Adrenal gland (tissue), 12 donors: Measurements from ENCODE around the gene ATP8A2. TPM values are rescaled to one million over a fixed set of nuclear protein-coding genes. Genes with fewer than 3 reads are reported as not detected.
"Not testable (repeated sequence)": the region's sequence is repeated elsewhere in the genome, so short reads cannot be mapped to it uniquely, and the experiment has no call there.

Experiments used
- DNase-seq, 7 donors: peaks; one replicate each; pipeline ENCODE4 v3.0.0-alpha.2; 2019 to 2020
- H3K27ac ChIP-seq, 5 donors: fragments of 200-600 bp; sonication (generic) in 4 of 5; 1 replicate in 3 of 5; 2 replicates in 2 of 5; pipeline versions ENCODE4 v1.5.1 to v1.8.0; 2016 to 2020; ENCODE audit warnings: mild to moderate bottlenecking in 1 of 5
- H3K27me3 ChIP-seq: fragments of 200-600 bp; 2 replicates; pipeline ENCODE4 v1.8.0; 2021
- H3K36me3 ChIP-seq, 2 donors: fragments of 200-600 bp; replicated peaks in 1 of 2; 1 replicate in 1 of 2; 2 replicates in 1 of 2; pipeline versions ENCODE4 v1.5.1 to v1.8.0; 2018 to 2022
- H3K4me1 ChIP-seq, 2 donors: fragments of 200-600 bp; replicated peaks in 1 of 2; 1 replicate in 1 of 2; 2 replicates in 1 of 2; pipeline versions ENCODE4 v1.5.1 to v1.8.0; 2018 to 2021
- H3K4me3 ChIP-seq, 4 donors: fragments of 200-600 bp; sonication (generic) in 3 of 4; one replicate each; pipeline ENCODE4 v1.5.1; 2016 to 2018
- H3K9me3 ChIP-seq, 3 donors: fragments of 200-600 bp; sonication (generic) in 1 of 3; replicated peaks in 1 of 3; 1 replicate in 2 of 3; 2 replicates in 1 of 3; pipeline versions ENCODE4 v1.5.1 to v1.8.0; 2016 to 2021
- POLR2A ChIP-seq, 2 donors: fragments of 450-650 bp; IDR thresholded peaks; one replicate each; pipeline ENCODE4 v1.6.1; 2017; ENCODE audit warnings: antibody characterized with exemption in 2 of 2, mild to moderate bottlenecking in 2 of 2, moderate library complexity in 1 of 2
- WGBS, 4 donors: extraction: QIAGEN DNeasy Blood & Tissue Kit in 2 of 4; methylation state at CpG; one replicate each; pipeline versions ENCODE4 v1.1.5 to v1.1.7; 2013 to 2017; 5-methylcytosine and 5-hydroxymethylcytosine counted together
- intact Hi-C, 2 donors: fragments of 100-400 bp; cut with DNase I; formaldehyde crosslinking; loops; one replicate each; pipeline versions ENCODE4 v1.14.1 to v1.15.0; 2022 to 2023
- polyA plus RNA-seq, 3 donors: library from polyadenylated mRNA; stranded (reverse); fragments of 200-250 nt in 2 of 3; fragments of 350-450 nt in 1 of 3; fragmentation: Illumina TruSeq in 1 of 3; extraction: RNeasy Lipid Tissue Mini Kit (QIAGEN cat#74804) in 1 of 3; gene quantifications; one replicate each; pipeline ENCODE4 v1.2.3, GENCODE V29; 2013 to 2014
- total RNA-seq, 9 donors: library from RNA; depleted of rRNA in 4 of 9; stranded (reverse); fragments of >200 nt in 4 of 9; fragments of 120-200 nt in 1 of 9; fragmentation: NEBNext Ultra II Directional in 1 of 9; extraction: Animal tissue kit (Norgen Biotek cat#: 25700) in 1 of 9; gene quantifications; one replicate each; pipeline versions ENCODE4 v1.1.0 to v1.2.4, GENCODE V29; 2013 to 2023
- TF ChIP-seq, protein P1 (sequence below), 6 experiments: fragments of 450-650 bp in 4 of 6; fragments of 200-600 bp in 2 of 6; sonication (generic) in 1 of 6; IDR thresholded peaks; 1 replicate in 5 of 6; 2 replicates in 1 of 6; pipeline versions ENCODE4 v1.5.1 to v1.8.0; 2016 to 2021; ENCODE audit warnings: antibody characterized with exemption in 6 of 6, mild to moderate bottlenecking in 2 of 6, moderate library complexity in 1 of 6
- donor health status: healthy with polysubstance abuse.
- donor health status: Bipolar disorder and iron deficiency.
- donor health status: DM: yes; HTN: yes; CAD: no.
- donor health status: DM: no; HTN: no; CAD: no.
- donor health status: DM: no; HTN: no; CAD: no.
- donor health status: DM: yes; HTN: yes; CAD: no.

Gene ATP8A2
- total and polyA plus RNA-seq, 12 donors = 0.77 to 14.0 (median 4.3) TPM

- Histone ChIP-seq H3K27ac (no peak overlapping the region), H3K27me3 (no peaks in the 10 kb centered on the region), H3K4me1 (no peaks in the 10 kb centered on the region), H3K9me3 (no peaks in the 10 kb centered on the region), H3K36me3 (no peaks in the 10 kb centered on the region), H3K4me3 (no peak overlapping the region)
- TF ChIP-seq POLR2A (IDR thresholded peaks at IDR 0.05) = no peak
- TF ChIP-seq, protein P1, sequence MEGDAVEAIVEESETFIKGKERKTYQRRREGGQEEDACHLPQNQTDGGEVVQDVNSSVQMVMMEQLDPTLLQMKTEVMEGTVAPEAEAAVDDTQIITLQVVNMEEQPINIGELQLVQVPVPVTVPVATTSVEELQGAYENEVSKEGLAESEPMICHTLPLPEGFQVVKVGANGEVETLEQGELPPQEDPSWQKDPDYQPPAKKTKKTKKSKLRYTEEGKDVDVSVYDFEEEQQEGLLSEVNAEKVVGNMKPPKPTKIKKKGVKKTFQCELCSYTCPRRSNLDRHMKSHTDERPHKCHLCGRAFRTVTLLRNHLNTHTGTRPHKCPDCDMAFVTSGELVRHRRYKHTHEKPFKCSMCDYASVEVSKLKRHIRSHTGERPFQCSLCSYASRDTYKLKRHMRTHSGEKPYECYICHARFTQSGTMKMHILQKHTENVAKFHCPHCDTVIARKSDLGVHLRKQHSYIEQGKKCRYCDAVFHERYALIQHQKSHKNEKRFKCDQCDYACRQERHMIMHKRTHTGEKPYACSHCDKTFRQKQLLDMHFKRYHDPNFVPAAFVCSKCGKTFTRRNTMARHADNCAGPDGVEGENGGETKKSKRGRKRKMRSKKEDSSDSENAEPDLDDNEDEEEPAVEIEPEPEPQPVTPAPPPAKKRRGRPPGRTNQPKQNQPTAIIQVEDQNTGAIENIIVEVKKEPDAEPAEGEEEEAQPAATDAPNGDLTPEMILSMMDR (IDR thresholded peaks at IDR 0.05) = no peak
- DNase-seq = no peak
- WGBS, 4 donors = 78 to 89% (median 84%) methylated on average over 4 of the region's 4 CpGs
- intact Hi-C loops = no loop called here
Observed at GRCh38 chr13:25541434-25542123, 169.8 kb downstream of the ATP8A2 start.

DNA sequence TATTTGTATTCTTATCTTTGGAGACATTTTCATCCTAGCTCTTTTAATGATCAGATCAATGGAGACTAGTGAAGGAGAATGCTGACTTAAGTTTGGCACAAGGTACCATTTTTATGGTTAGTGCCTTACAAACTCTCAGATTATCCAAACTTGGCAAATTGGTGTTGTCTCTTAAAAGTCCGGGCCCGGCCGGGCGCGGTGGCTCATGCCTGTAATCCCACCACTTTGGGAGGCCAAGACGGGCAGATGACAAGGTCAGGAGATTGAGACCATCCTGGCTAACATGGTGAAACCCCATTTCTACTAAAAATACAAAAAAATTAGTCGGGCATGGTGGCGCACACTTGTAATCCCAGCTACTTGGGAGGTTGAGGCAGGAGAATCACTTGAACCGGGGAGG is 177.2 kb downstream of the ATP8A2 start:
- H3K27ac ChIP-seq, DNase-seq, H3K27me3 ChIP-seq, H3K4me1 ChIP-seq, H3K36me3 ChIP-seq, H3K4me3 ChIP-seq, H3K9me3 ChIP-seq, intact Hi-C loops: not testable (repeated sequence)
- WGBS, 4 donors = 92 to 96% (median 95%) methylated on average over 5 to 9 of the region's 9 CpGs

GRCh38 chr13:25561812-25562211 is 190.0 kb downstream of the ATP8A2 start:
- DNase-seq = no peak
- H3K27me3 ChIP-seq = no peaks in the 10 kb centered on the region
- no peak overlapping the region for H3K4me3 ChIP-seq
- H3K4me1 ChIP-seq = no peaks in the 10 kb centered on the region
- intact Hi-C loops = no loop called here
- no peaks in the 10 kb centered on the region for H3K9me3 ChIP-seq
- TF ChIP-seq POLR2A (IDR thresholded peaks at IDR 0.05) = no peak
- TF ChIP-seq, protein P1 (IDR thresholded peaks at IDR 0.05) = no peak
- no peak overlapping the region for H3K27ac ChIP-seq
- 86 to 90% (median 87%) methylated on average over 7 of the region's 7 CpGs for WGBS, 4 donors
- H3K36me3 ChIP-seq = no peaks in the 10 kb centered on the region

DNA sequence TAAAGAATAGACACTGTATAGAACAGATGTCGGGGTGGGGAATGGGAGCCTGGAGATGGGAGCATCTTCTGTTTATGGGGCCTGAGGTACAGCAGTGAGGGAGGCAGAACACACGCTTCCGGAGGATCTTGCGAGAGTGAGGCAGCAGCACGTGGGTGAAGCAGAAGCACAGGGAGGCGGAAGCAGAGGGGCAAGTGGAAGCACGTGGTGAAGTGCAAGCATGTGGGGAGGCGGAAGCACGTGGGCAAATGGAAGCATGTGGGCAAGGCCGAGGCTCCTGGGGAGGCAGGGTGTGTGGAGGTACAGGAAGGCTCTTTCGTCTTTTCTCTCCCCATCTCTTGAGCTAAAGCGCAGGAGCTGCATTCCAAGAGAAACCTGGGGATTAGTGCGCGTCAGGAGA is 198.4 kb downstream of the ATP8A2 start:
- no peaks in the 10 kb centered on the region for H3K4me1 ChIP-seq
- H3K27ac ChIP-seq = no peak overlapping the region
- H3K9me3 ChIP-seq = no peaks in the 10 kb centered on the region
- H3K27me3 ChIP-seq = no peaks in the 10 kb centered on the region
- intact Hi-C loops = loop anchor here (5.0 to 10.0 kb wide), 2 partner anchors 492 to 495 kb away; no protein-coding TSS in a partner anchor
- DNase-seq = no peak
- no peak overlapping the region for H3K4me3 ChIP-seq
- WGBS, 4 donors = 85 to 93% (median 88%) methylated on average over 14 of the region's 14 CpGs
- TF ChIP-seq POLR2A (IDR thresholded peaks at IDR 0.05) = no peak
- TF ChIP-seq, protein P1 (IDR thresholded peaks at IDR 0.05) = no peak
- H3K36me3 ChIP-seq = no peaks in the 10 kb centered on the region

DNA sequence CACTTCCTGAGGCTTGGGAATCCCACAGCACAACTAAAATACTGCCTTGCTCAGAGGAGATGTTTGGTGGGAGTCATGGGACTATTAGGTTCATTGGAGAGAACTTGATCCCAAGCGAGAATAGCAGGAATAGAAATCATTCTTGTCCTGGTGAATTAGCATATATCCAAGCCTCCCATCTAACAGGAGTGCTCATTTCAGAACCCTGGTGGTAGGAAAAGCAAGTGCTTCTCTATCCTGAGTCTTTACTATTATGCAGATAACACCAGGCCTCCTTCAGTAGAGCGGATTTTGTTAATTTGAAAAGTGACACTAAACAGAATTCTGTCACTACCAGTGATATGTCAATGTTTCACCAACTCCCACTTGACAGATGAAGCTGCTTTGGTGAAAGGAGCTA is 199.5 kb downstream of the ATP8A2 start:
- H3K9me3 ChIP-seq = no peaks in the 10 kb centered on the region
- H3K27me3 ChIP-seq = no peaks in the 10 kb centered on the region
- H3K27ac ChIP-seq = no peak overlapping the region
- no peaks in the 10 kb centered on the region for H3K36me3 ChIP-seq
- intact Hi-C loops = loop anchor here (5.0 to 10.0 kb wide), 2 partner anchors 491 to 494 kb away; no protein-coding TSS in a partner anchor
- 75 to 93% (median 89%) methylated on average over 2 of the region's 2 CpGs for WGBS, 4 donors
- TF ChIP-seq POLR2A (IDR thresholded peaks at IDR 0.05) = no peak
- TF ChIP-seq, protein P1 (IDR thresholded peaks at IDR 0.05) = no peak
- no peak for DNase-seq
- H3K4me1 ChIP-seq = no peaks in the 10 kb centered on the region
- H3K4me3 ChIP-seq = no peak overlapping the region

GRCh38 chr13:25572171-25572570 is 200.4 kb downstream of the ATP8A2 start:
- not testable (repeated sequence) for H3K36me3 ChIP-seq, H3K27ac ChIP-seq, H3K9me3 ChIP-seq, H3K4me1 ChIP-seq, DNase-seq, H3K4me3 ChIP-seq, H3K27me3 ChIP-seq
- intact Hi-C loops = loop anchor here (5.0 to 10.0 kb wide), 2 partner anchors 490 to 493 kb away; no protein-coding TSS in a partner anchor
- 81 to 84% (median 82%) methylated on average over 4 to 8 of the region's 8 CpGs for whole genome bisulfite sequencing, 4 donors
